ENCODE data around the gene NCOA7. TPM values are rescaled to one million over a fixed set of nuclear protein-coding genes. Genes with fewer than 3 reads are reported as not detected.

The NCOA7 gene
- total RNA-seq, 1 experiment from 2014 or later, result 67.9 TPM

- intact Hi-C loops (cut with micrococcal nuclease; ENCODE audit: unreplicated experiment), result no loop called here
- no peak overlapping the region for H3K4me3 Mint-ChIP-seq (ENCODE audit: unreplicated experiment)
- no peaks in the 10 kb centered on the region for H3K9me3 Mint-ChIP-seq (ENCODE audit: unreplicated experiment)
- peaks cover 3% of the 10 kb centered on the region for H3K36me3 Mint-ChIP-seq (ENCODE audit: insufficient read depth, unreplicated experiment)
- H3K27ac Mint-ChIP-seq (ENCODE audit: unreplicated experiment), result peak overlapping the region; percentile 55
- H3K4me1 Mint-ChIP-seq (ENCODE audit: low read depth, unreplicated experiment), result peaks cover 39% of the 10 kb centered on the region
- H3K27me3 ChIP-seq (replicated peaks; ENCODE audit: control insufficient read depth, insufficient read depth, low read length), result no peaks in the 10 kb centered on the region
- CTCF ChIA-PET, result interaction anchor here (2.6 kb wide), 1 partner anchor 16 kb away, joined by 8 read pairs; the partner anchor contains the start of gene HINT3
- no peak for DNase-seq
- no peaks in the 10 kb centered on the region for H3K9me3 ChIP-seq
- POLR2A ChIA-PET, result no interaction called here
- no peaks in the 10 kb centered on the region for H3K36me3 ChIP-seq (ENCODE audit: control insufficient read depth, insufficient read depth, low read length)
- H3K27me3 Mint-ChIP-seq (ENCODE audit: insufficient read depth, unreplicated experiment), result no peaks in the 10 kb centered on the region
- H3K4me3 ChIP-seq (ENCODE audit: low read depth, low read length), result no peak overlapping the region
- TF ChIP-seq CTCF (IDR thresholded peaks at IDR 0.05; ENCODE audit: insufficient read depth in 1 of 2, low read depth in 1 of 2, low read length in 1 of 2, severe bottlenecking in 1 of 2, unreplicated experiment in 1 of 2), result no peak
- peaks cover 69% of the 10 kb centered on the region for H3K4me1 ChIP-seq
- no TSS peak for BruUV-seq (replicated peaks)
These were observed 149.7 kb downstream of the NCOA7 start for GRCh38 chr6:125940247-125941041.

- H3K4me1 Mint-ChIP-seq (ENCODE audit: low read depth, unreplicated experiment), result peaks cover 50% of the 10 kb centered on the region
- CTCF ChIA-PET, result interaction anchor here (2.0 kb wide), 2 partner anchors 13 to 43 kb away, joined by 7 to 13 read pairs; partner anchors contain the start of gene HINT3
- BruUV-seq (replicated peaks), result no TSS peak
- peak overlapping the region; percentile 27 for H3K4me3 Mint-ChIP-seq (ENCODE audit: unreplicated experiment)
- peak overlapping the region; percentile 55 for H3K27ac Mint-ChIP-seq (ENCODE audit: unreplicated experiment)
- no peaks in the 10 kb centered on the region for H3K27me3 Mint-ChIP-seq (ENCODE audit: insufficient read depth, unreplicated experiment)
- H3K9me3 Mint-ChIP-seq (ENCODE audit: unreplicated experiment), result no peaks in the 10 kb centered on the region
- Histone ChIP-seq H3K36me3 (ENCODE audit: control insufficient read depth, insufficient read depth, low read length) (no peaks in the 10 kb centered on the region), H3K4me1 (peaks cover 92% of the 10 kb centered on the region), H3K4me3 (ENCODE audit: low read depth, low read length) (no peak overlapping the region), H3K27me3 (replicated peaks; ENCODE audit: control insufficient read depth, insufficient read depth, low read length) (no peaks in the 10 kb centered on the region), H3K9me3 (no peaks in the 10 kb centered on the region)
- no peaks in the 10 kb centered on the region for H3K36me3 Mint-ChIP-seq (ENCODE audit: insufficient read depth, unreplicated experiment)
- TF ChIP-seq CTCF (IDR thresholded peaks at IDR 0.05; ENCODE audit: insufficient read depth in 1 of 2, low read depth in 1 of 2, low read length in 1 of 2, severe bottlenecking in 1 of 2, unreplicated experiment in 1 of 2), result no peak
- peak; percentile 37 to 59 for DNase-seq
- intact Hi-C loops (cut with micrococcal nuclease; ENCODE audit: unreplicated experiment), result no loop called here
- POLR2A ChIA-PET, result interaction anchor here (0.5 kb wide), 1 partner anchor 24 kb away, joined by 5 read pairs; no protein-coding TSS in a partner anchor
These were observed 152.1 kb downstream of the NCOA7 start for GRCh38 chr6:125942672-125943527.

Measured in Caco-2 (cell line).